DOHH2 (cell line): ENCODE results near the gene COL4A2.

Source experiments
- H3F3A ChIP-seq: fragments of 200-600 bp; sonication (generic), shearing (Covaris generic); 2 replicates; pipeline ENCODE4 v1.6.0; 2016; ENCODE audit warnings: antibody characterized with exemption, mild to moderate bottlenecking; ENCODE audit not compliant: control insufficient read depth, insufficient read depth
- H3K27ac ChIP-seq: fragments of 200-600 bp; sonication (generic); 2 replicates; pipeline ENCODE4 v1.5.1; 2014; ENCODE audit warnings: low read depth, mild to moderate bottlenecking, low read length, moderate library complexity
- H3K27me3 ChIP-seq: fragments of 200-600 bp; sonication (generic); 2 replicates; pipeline ENCODE4 v1.6.1; 2014; ENCODE audit warnings: mild to moderate bottlenecking, low read length, mixed read lengths; ENCODE audit not compliant: control insufficient read depth
- H3K36me3 ChIP-seq: fragments of 200-600 bp; sonication (generic); 2 replicates; pipeline ENCODE4 v1.6.1; 2014; ENCODE audit warnings: mild to moderate bottlenecking, low read length, moderate library complexity, mixed read lengths; ENCODE audit not compliant: control insufficient read depth
- H3K4me1 ChIP-seq: fragments of 200-600 bp; sonication (generic); 2 replicates; pipeline ENCODE4 v1.6.1; 2014; ENCODE audit warnings: mild to moderate bottlenecking, low read length, mixed read lengths; ENCODE audit not compliant: control insufficient read depth
- H3K4me2 ChIP-seq: fragments of 200-600 bp; sonication (generic); 2 replicates; pipeline ENCODE4 v1.6.0; 2014; ENCODE audit warnings: mild to moderate bottlenecking, low read length, moderate library complexity
- H3K4me3 ChIP-seq: fragments of 200-600 bp; sonication (generic); 2 replicates; pipeline ENCODE4 v1.5.1; 2014; ENCODE audit warnings: mild to moderate bottlenecking, low read length, mixed read lengths
- H3K79me2 ChIP-seq: fragments of 200-600 bp; sonication (generic); 2 replicates; pipeline ENCODE4 v1.6.1; 2014; ENCODE audit warnings: mild to moderate bottlenecking, low read length, mixed read lengths; ENCODE audit not compliant: control insufficient read depth
- H3K9me2 ChIP-seq: fragments of 200-600 bp; sonication (generic); replicated peaks from 2 replicates; pipeline ENCODE4 v1.6.1; 2014; ENCODE audit warnings: mild to moderate bottlenecking, low read length, mixed read lengths; ENCODE audit not compliant: control insufficient read depth
- H3K9me3 ChIP-seq: fragments of 200-600 bp; sonication (generic); 2 replicates; pipeline ENCODE4 v1.6.1; 2014; ENCODE audit warnings: antibody characterized with exemption, low read length, mixed read lengths; ENCODE audit not compliant: control insufficient read depth, insufficient read depth
- H4K20me1 ChIP-seq: fragments of 200-600 bp; sonication (generic); 2 replicates; pipeline ENCODE4 v1.6.0; 2014; ENCODE audit warnings: low read depth, mild to moderate bottlenecking, antibody characterized with exemption, low read length, moderate library complexity; ENCODE audit not compliant: control insufficient read depth, insufficient read depth
- EZH2phosphoT487 ChIP-seq: fragments of 200-600 bp; sonication (generic); IDR thresholded peaks from 2 replicates; pipeline ENCODE4 v1.6.1; 2017; ENCODE audit warnings: borderline replicate concordance, mild to moderate bottlenecking, antibody characterized with exemption, low read length, moderate library complexity, mixed read lengths
- TF ChIP-seq, protein P1 (sequence below): fragments of 200-600 bp; sonication (generic); IDR thresholded peaks from one replicate; pipeline ENCODE4 v1.5.1; 2014; ENCODE audit warnings: antibody characterized with exemption, mild to moderate bottlenecking, low read depth, low read length; ENCODE audit not compliant: poor library complexity, severe bottlenecking

Gene COL4A2

DNA sequence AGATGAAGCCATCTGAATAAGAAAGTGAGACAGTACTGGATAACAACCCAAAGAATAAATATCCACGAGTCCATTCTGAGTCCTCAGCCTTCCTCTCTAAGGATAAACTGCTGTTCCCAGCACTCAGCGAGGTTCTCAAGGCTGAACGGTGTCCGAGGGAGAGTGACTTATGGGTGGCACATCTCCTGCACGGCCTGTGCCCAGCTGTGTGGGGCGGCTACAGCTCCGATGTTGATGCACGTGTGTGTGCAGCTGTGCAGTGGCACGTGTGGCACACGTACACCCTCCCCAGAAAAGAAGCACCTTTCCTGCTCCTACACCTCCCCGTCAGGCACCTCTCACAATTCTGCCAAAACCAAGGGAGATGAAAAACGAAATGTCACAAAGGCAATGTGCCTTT lies 209.4 kb downstream of the COL4A2 start:
- Histone ChIP-seq H3K27ac (no peak overlapping the region), H3K4me2 (no peak overlapping the region), H3K27me3 (peaks cover 3% of the 10 kb centered on the region), H3K4me1 (peaks cover 5% of the 10 kb centered on the region), H3K36me3 (no peaks in the 10 kb centered on the region), H3K79me2 (no peaks in the 10 kb centered on the region), H3K9me2 (no peaks in the 10 kb centered on the region), H3K4me3 (no peak overlapping the region), H4K20me1 (no peaks in the 10 kb centered on the region), H3K9me3 (no peaks in the 10 kb centered on the region), H3F3A (no peaks in the 10 kb centered on the region)
- TF ChIP-seq EZH2phosphoT487 = no peak
- TF ChIP-seq, protein P1, sequence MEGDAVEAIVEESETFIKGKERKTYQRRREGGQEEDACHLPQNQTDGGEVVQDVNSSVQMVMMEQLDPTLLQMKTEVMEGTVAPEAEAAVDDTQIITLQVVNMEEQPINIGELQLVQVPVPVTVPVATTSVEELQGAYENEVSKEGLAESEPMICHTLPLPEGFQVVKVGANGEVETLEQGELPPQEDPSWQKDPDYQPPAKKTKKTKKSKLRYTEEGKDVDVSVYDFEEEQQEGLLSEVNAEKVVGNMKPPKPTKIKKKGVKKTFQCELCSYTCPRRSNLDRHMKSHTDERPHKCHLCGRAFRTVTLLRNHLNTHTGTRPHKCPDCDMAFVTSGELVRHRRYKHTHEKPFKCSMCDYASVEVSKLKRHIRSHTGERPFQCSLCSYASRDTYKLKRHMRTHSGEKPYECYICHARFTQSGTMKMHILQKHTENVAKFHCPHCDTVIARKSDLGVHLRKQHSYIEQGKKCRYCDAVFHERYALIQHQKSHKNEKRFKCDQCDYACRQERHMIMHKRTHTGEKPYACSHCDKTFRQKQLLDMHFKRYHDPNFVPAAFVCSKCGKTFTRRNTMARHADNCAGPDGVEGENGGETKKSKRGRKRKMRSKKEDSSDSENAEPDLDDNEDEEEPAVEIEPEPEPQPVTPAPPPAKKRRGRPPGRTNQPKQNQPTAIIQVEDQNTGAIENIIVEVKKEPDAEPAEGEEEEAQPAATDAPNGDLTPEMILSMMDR = no peak

DNA sequence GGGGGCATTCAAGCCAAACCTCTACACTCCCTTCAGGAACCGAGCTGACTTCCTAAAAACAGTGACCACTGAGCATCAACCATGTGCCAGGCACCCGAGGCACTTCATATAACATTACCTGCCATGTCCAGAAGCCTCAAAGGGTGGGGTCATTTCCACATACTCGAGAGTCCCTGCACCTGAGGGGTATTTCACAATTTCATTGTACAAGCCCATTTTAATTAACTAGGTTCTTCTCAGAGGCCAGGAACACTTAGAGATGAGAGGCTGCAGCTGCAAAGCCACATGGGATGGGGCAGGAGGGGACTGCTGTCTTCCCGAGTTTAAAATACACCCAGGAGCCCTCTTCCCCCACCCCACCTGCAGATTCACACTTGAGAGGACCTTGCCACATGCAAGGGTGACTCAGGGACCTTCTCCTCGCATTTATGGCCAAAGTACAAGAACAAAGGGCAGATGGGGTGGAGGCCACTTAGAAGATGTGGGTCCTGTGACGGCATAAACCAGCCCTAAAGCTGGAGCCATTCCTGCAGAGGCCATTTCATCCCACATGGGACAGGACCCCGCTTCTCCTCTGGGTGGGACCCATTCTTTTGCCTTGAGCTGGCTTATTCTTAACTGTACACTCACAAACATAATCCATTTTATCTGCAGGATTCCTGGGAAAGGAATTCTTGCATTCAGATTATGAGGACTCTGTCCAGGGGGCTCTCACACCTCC lies 210.6 kb downstream of the COL4A2 start:
- H3K4me3 ChIP-seq = no peak overlapping the region
- no peaks in the 10 kb centered on the region for H3K9me3 ChIP-seq
- H3K27me3 ChIP-seq = peaks cover 3% of the 10 kb centered on the region
- H3K4me1 ChIP-seq = peaks cover 5% of the 10 kb centered on the region
- H3K27ac ChIP-seq = no peak overlapping the region
- H3K79me2 ChIP-seq = no peaks in the 10 kb centered on the region
- no peak overlapping the region for H3K4me2 ChIP-seq
- H3F3A ChIP-seq = no peaks in the 10 kb centered on the region
- H3K9me2 ChIP-seq = no peaks in the 10 kb centered on the region
- no peak for TF ChIP-seq EZH2phosphoT487
- TF ChIP-seq, protein P1 = no peak
- no peaks in the 10 kb centered on the region for H3K36me3 ChIP-seq
- H4K20me1 ChIP-seq = no peaks in the 10 kb centered on the region

DNA sequence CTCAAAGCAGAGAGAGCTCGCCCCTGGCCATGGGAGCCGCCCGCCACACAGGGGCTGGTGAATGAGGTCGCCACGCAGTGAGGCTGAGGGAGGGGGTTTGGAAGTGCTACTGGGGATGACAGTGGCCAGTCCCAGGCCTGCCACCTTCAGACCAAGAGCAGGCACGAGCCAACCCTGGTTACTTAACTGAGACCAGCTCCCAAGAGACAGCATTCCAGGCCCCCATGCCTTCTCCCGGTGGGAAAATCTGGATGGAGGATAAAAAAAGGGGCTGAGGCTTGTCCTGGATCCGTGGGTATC lies 211.1 kb downstream of the COL4A2 start:
- H3K36me3 ChIP-seq = no peaks in the 10 kb centered on the region
- no peak overlapping the region for H3K4me3 ChIP-seq
- no peaks in the 10 kb centered on the region for H3K9me2 ChIP-seq

More for the DNA sequence above, 211.1 kb downstream of the COL4A2 start:
- Histone ChIP-seq H4K20me1 (no peaks in the 10 kb centered on the region), H3K27ac (no peak overlapping the region), H3K4me1 (peaks cover 5% of the 10 kb centered on the region), H3K4me2 (no peak overlapping the region), H3K79me2 (no peaks in the 10 kb centered on the region), H3K27me3 (peaks cover 3% of the 10 kb centered on the region), H3F3A (no peaks in the 10 kb centered on the region), H3K9me3 (no peaks in the 10 kb centered on the region)
- TF ChIP-seq, protein P1 = no peak
- TF ChIP-seq EZH2phosphoT487 = no peak
